Gastroesophageal sphincter (tissue), 4 donors: Measurements from ENCODE around the gene ZNF836. TPM values are rescaled to one million over a fixed set of nuclear protein-coding genes. Genes with fewer than 3 reads are reported as not detected.

Source experiments
- ATAC-seq: fragments of 150-250 bp; one replicate; pipeline ENCODE4 v1.9.1; 2016; ENCODE audit warnings: mild to moderate bottlenecking, moderate library complexity
- H3K27ac ChIP-seq, 4 donors: fragments of 200-600 bp; sonication (generic) in 3 of 4; 1 replicate in 3 of 4; 2 replicates in 1 of 4; pipeline ENCODE4 v1.5.1; 2016 to 2019
- H3K27me3 ChIP-seq: fragments of 200-600 bp; sonication (generic); one replicate; pipeline ENCODE4 v1.5.1; 2019
- H3K36me3 ChIP-seq, 2 donors: fragments of 200-600 bp; sonication (generic); one replicate each; pipeline ENCODE4 v1.5.1; 2019; ENCODE audit warnings: control low read depth in 1 of 2
- H3K4me1 ChIP-seq, 3 donors: fragments of 200-600 bp; sonication (generic); 1 replicate in 2 of 3; 2 replicates in 1 of 3; pipeline ENCODE4 v1.5.1; 2016 to 2019; ENCODE audit warnings: control low read depth in 2 of 3
- H3K4me3 ChIP-seq, 2 donors: fragments of 200-600 bp; sonication (generic); one replicate each; pipeline ENCODE4 v1.5.1; 2019; ENCODE audit warnings: mild to moderate bottlenecking in 1 of 2, moderate library complexity in 1 of 2
- H3K9me3 ChIP-seq, 3 donors: fragments of 200-600 bp; sonication (generic); one replicate each; pipeline ENCODE4 v1.5.1; 2017 to 2019; ENCODE audit warnings: control low read depth in 2 of 3
- EP300 ChIP-seq: sonication (generic); formaldehyde crosslinking; IDR thresholded peaks from one replicate; pipeline ENCODE4 v1.6.1; 2017; ENCODE audit warnings: antibody characterized with exemption, mild to moderate bottlenecking
- POLR2A ChIP-seq, 2 donors: fragments of 450-650 bp; IDR thresholded peaks; one replicate each; pipeline ENCODE4 v1.6.1; 2017; ENCODE audit warnings: antibody characterized with exemption in 2 of 2, mild to moderate bottlenecking in 2 of 2, moderate library complexity in 1 of 2
- POLR2AphosphoS5 ChIP-seq: sonication (generic); formaldehyde crosslinking; IDR thresholded peaks from one replicate; pipeline ENCODE4 v1.6.1; 2017; ENCODE audit warnings: antibody characterized with exemption
- WGBS, 2 donors: methylation state at CpG; one replicate each; pipeline ENCODE4 v1.1.5; 2018; ENCODE audit warnings: low coverage in 1 of 2; 5-methylcytosine and 5-hydroxymethylcytosine counted together
- total RNA-seq, 4 donors: library from RNA; depleted of rRNA; stranded (reverse); fragments of >200 nt; gene quantifications; one replicate each; pipeline ENCODE4 v1.1.0, GENCODE V29; 2016
- TF ChIP-seq, protein P1 (sequence below), 4 experiments: fragments of 200-600 bp in 2 of 4; fragments of 450-650 bp in 2 of 4; sonication (generic) in 1 of 4; IDR thresholded peaks; one replicate each; pipeline ENCODE4 v1.5.1; 2017 to 2019; ENCODE audit warnings: antibody characterized with exemption in 4 of 4, mild to moderate bottlenecking in 2 of 4, moderate library complexity in 2 of 4

ZNF836 gene
- total RNA-seq, result 10 to 100 TPM in 2 of 4 donors, 1 to 10 TPM in 2; 5.7 to 27.9 (median 12.6) TPM

DNA sequence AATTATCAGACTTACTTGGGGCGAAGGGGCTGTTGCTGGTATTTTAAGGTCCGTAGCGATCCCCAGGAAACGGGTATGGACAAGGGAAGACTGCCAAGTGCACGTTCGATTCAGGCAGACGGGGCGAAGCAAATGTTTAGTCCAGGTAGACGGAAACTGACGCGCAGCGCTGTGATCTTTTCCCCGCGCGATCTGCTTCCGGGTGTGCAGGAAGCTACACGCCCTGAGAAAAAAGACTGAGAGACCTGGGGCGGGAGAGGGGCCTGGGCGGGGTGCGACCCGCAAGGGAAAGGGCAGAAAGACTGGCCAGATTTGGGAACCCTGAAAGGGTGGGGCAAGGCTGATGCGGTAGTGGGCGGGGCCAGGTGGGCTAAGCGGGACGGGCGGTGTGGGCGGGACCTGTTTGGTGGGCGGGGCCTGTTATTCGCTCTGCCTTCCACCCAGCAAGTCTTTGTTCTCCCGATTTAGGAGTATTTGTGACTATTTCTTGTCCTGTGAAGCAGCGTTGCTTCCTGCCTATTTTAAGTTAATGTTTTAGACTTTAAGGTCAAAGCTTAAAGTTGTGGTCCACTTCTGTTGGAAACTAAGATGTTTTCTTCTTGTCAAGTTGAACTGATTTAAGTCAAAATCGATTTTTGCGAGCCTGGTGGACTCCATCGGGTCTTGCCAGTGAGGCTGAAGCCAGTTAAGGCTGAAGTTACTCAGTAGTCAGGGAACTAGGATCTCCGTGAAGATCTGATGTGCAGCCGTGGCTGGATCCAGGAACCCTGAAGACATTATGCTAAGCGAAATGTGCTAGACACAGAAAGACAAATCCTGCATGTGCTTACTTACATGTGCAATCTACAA, at the start of gene ZNF836:
TSS of gene ZNF836 (minus strand) at position 301 of the 849 bp plus-strand sequence. CDS start 3,549 bp downstream, outside the sequence.
- H3K4me3 ChIP-seq, result peak within 1 kb of the TSS; percentile 85 to 90
- TF ChIP-seq POLR2AphosphoS5 (peak; percentile 51), POLR2A (IDR thresholded peaks at IDR 0.05) (peak in 1 of 2 donors; percentile 21), EP300 (no peak)
- peak; percentile 95 for ATAC-seq
- H3K36me3 ChIP-seq, result peaks cover 0 to 30% of the 10 kb centered on the region in 2 donors
- H3K27ac ChIP-seq, result peak within 1 kb of the TSS; percentile 74 to 90 (median 85)
- H3K9me3 ChIP-seq, result no peaks in the 10 kb centered on the region
- peaks cover 0 to 27% (median 5%) of the 10 kb centered on the region in 3 donors for H3K4me1 ChIP-seq
- no peaks in the 10 kb centered on the region for H3K27me3 ChIP-seq
- WGBS, 2 donors, result 4 to 10% methylated on average over 17 to 26 of the region's 37 CpGs

DNA sequence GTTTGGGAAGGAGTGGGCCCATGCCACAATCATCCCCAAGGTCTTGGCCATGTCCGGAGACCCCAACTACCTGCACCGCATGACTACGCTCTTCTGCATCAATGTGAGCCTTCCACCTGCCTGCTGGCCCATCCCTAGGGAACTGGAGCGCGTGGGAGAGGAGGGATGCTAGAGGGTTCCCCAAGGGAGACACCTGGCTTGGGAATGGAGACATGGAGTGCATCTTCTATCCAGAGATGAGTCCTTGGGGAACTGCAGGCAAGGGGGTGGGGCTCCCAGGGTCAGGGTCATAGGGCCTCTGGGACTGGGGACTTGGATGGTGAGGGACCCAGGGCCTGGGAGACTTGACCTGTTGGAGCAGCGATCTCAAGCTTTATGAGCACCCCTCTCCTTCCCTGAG, 49.6 kb upstream of the ZNF836 start:
- Histone ChIP-seq H3K36me3 (peaks cover 9 to 100% of the 10 kb centered on the region in 2 donors), H3K4me1 (no peaks in the 10 kb centered on the region), H3K27me3 (no peaks in the 10 kb centered on the region), H3K4me3 (no peak overlapping the region), H3K9me3 (no peaks in the 10 kb centered on the region), H3K27ac (no peak overlapping the region)
- TF ChIP-seq, protein P1, sequence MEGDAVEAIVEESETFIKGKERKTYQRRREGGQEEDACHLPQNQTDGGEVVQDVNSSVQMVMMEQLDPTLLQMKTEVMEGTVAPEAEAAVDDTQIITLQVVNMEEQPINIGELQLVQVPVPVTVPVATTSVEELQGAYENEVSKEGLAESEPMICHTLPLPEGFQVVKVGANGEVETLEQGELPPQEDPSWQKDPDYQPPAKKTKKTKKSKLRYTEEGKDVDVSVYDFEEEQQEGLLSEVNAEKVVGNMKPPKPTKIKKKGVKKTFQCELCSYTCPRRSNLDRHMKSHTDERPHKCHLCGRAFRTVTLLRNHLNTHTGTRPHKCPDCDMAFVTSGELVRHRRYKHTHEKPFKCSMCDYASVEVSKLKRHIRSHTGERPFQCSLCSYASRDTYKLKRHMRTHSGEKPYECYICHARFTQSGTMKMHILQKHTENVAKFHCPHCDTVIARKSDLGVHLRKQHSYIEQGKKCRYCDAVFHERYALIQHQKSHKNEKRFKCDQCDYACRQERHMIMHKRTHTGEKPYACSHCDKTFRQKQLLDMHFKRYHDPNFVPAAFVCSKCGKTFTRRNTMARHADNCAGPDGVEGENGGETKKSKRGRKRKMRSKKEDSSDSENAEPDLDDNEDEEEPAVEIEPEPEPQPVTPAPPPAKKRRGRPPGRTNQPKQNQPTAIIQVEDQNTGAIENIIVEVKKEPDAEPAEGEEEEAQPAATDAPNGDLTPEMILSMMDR (IDR thresholded peaks at IDR 0.05), result no peak
- TF ChIP-seq POLR2AphosphoS5 (no peak), POLR2A (IDR thresholded peaks at IDR 0.05) (no peak), EP300 (no peak)
- no peak for ATAC-seq
- WGBS, 2 donors, result 96 to 100% methylated on average over 1 to 6 of the region's 6 CpGs

DNA sequence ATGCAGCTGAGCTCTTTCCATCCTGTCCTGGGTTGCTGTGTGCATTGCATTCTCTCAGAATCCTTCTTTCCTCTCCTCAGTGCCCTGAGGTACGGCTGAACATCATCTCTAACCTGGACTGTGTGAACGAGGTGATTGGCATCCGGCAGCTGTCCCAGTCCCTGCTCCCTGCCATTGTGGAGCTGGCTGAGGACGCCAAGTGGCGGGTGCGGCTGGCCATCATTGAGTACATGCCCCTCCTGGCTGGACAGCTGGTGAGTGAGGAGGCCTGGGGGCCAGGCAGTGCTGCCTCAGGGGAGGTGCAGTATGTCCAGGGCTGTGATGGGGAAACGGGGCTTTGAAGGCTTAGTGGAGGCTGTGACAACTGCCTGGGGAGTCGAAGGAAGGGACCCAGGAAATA, 48.2 kb upstream of the ZNF836 start:
- TF ChIP-seq POLR2AphosphoS5, result no peak
- TF ChIP-seq, protein P1 (IDR thresholded peaks at IDR 0.05), result no peak
- TF ChIP-seq EP300, result no peak
- no peak for TF ChIP-seq POLR2A (IDR thresholded peaks at IDR 0.05)
- no peak overlapping the region for H3K4me3 ChIP-seq
- no peaks in the 10 kb centered on the region for H3K9me3 ChIP-seq
- H3K36me3 ChIP-seq, result peaks cover 9 to 100% of the 10 kb centered on the region in 2 donors
- ATAC-seq, result no peak
- no peak overlapping the region for H3K27ac ChIP-seq
- H3K4me1 ChIP-seq, result no peaks in the 10 kb centered on the region
- H3K27me3 ChIP-seq, result no peaks in the 10 kb centered on the region
- WGBS, 2 donors, result 100% methylated on average over 3 of the region's 8 CpGs; no CpG with 5 or more reads in 1 of the 2 donors

DNA sequence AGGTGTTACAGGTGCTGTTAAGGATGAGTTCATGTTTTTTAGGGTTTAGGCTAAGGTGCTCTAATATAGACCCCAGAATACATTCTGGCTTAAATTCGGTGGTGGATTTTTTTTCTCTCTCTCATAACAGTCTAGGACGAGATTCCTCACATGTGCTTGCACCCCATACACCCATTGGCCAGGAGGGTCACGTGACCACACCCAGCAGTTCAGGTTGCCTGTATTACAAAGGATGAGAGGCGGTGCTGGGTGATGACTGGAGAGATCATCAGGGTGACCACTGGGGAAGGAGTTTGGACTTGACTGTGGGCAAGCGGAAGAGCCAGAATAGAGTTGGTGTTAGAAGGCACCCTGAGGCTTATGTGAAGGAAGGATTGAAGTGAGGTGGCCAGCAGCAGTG, 46.2 kb upstream of the ZNF836 start:
- Histone ChIP-seq H3K27me3 (no peaks in the 10 kb centered on the region), H3K36me3 (peaks cover 9 to 100% of the 10 kb centered on the region in 2 donors), H3K4me1 (no peaks in the 10 kb centered on the region), H3K4me3 (no peak overlapping the region), H3K27ac (no peak overlapping the region), H3K9me3 (no peaks in the 10 kb centered on the region)
- 90 to 92% methylated on average over 2 to 5 of the region's 5 CpGs for WGBS, 2 donors
- no peak for ATAC-seq
- TF ChIP-seq POLR2A (IDR thresholded peaks at IDR 0.05) (no peak), EP300 (no peak), POLR2AphosphoS5 (no peak)
- TF ChIP-seq, protein P1 (IDR thresholded peaks at IDR 0.05), result no peak

DNA sequence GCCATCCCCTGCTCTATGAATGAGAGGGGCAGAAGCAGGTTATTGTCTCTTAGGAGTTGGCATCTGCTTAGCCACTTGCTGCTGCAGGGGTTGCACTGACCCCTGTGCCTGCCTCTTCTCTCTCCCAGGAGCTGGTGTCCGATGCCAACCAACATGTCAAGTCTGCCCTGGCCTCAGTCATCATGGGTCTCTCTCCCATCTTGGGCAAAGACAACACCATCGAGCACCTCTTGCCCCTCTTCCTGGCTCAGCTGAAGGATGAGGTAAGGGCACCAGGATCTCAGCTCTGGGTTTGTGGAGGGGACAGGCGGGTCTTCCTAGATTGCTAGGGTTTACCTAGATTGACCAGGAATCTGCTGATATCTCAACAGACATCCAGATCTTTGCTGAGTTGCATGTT, 45.0 kb upstream of the ZNF836 start:
- H3K36me3 ChIP-seq, result peaks cover 9 to 100% of the 10 kb centered on the region in 2 donors
- WGBS, 2 donors, result 100% methylated on average over 2 of the region's 3 CpGs
- H3K9me3 ChIP-seq, result no peaks in the 10 kb centered on the region
- no peak overlapping the region for H3K4me3 ChIP-seq
- H3K4me1 ChIP-seq, result no peaks in the 10 kb centered on the region
- no peak for ATAC-seq
- no peak for TF ChIP-seq EP300
- TF ChIP-seq POLR2A (IDR thresholded peaks at IDR 0.05), result no peak
- TF ChIP-seq, protein P1 (IDR thresholded peaks at IDR 0.05), result no peak
- no peak for TF ChIP-seq POLR2AphosphoS5
- no peaks in the 10 kb centered on the region for H3K27me3 ChIP-seq
- no peak overlapping the region for H3K27ac ChIP-seq
